ENCODE data around the gene PDZD4.

Gene PDZD4

GRCh38 chrX:153769158-153769864 lies 61.0 kb downstream of the PDZD4 start:
- Histone ChIP-seq H3K4me3 (ENCODE audit: low read depth, low read length) (no peak overlapping the region), H3K27me3 (ENCODE audit: insufficient read depth, low read depth, severe bottlenecking) (peaks cover 36% of the 10 kb centered on the region), H3K9me3 (ENCODE audit: severe bottlenecking) (no peaks in the 10 kb centered on the region), H3K36me3 (no peaks in the 10 kb centered on the region), H3K27ac (no peak overlapping the region)
- no peak for TF ChIP-seq CTCF (IDR thresholded peaks at IDR 0.05; ENCODE audit: low read depth, low read length)
- peak; percentile 9 for DNase-seq

- Histone ChIP-seq H3K9me3 (ENCODE audit: severe bottlenecking) (no peaks in the 10 kb centered on the region), H3K27ac (no peak overlapping the region), H3K27me3 (ENCODE audit: insufficient read depth, low read depth, severe bottlenecking) (peaks cover 43% of the 10 kb centered on the region), H3K36me3 (no peaks in the 10 kb centered on the region), H3K4me3 (ENCODE audit: low read depth, low read length) (no peak overlapping the region)
- TF ChIP-seq CTCF (IDR thresholded peaks at IDR 0.05; ENCODE audit: low read depth, low read length), result peak; percentile 59
- peak; percentile 22 for DNase-seq
Measured at GRCh38 chrX:153768311-153769157, 61.8 kb downstream of the PDZD4 start.

GRCh38 chrX:153767674-153768055 lies 62.7 kb downstream of the PDZD4 start:
- H3K9me3 ChIP-seq (ENCODE audit: severe bottlenecking), result no peaks in the 10 kb centered on the region
- no peaks in the 10 kb centered on the region for H3K36me3 ChIP-seq
- H3K27ac ChIP-seq, result no peak overlapping the region
- no peak for TF ChIP-seq CTCF (IDR thresholded peaks at IDR 0.05; ENCODE audit: low read depth, low read length)
- H3K4me3 ChIP-seq (ENCODE audit: low read depth, low read length), result no peak overlapping the region
- H3K27me3 ChIP-seq (ENCODE audit: insufficient read depth, low read depth, severe bottlenecking), result peaks cover 42% of the 10 kb centered on the region
- peak; percentile 6 for DNase-seq

- DNase-seq, result peak; percentile 11
- no peak for TF ChIP-seq CTCF (IDR thresholded peaks at IDR 0.05; ENCODE audit: low read depth, low read length)
- Histone ChIP-seq H3K9me3 (ENCODE audit: severe bottlenecking) (no peaks in the 10 kb centered on the region), H3K36me3 (no peaks in the 10 kb centered on the region), H3K27ac (no peak overlapping the region), H3K27me3 (ENCODE audit: insufficient read depth, low read depth, severe bottlenecking) (peaks cover 47% of the 10 kb centered on the region), H3K4me3 (ENCODE audit: low read depth, low read length) (no peak overlapping the region)
Measured at GRCh38 chrX:153766871-153767673, 63.3 kb downstream of the PDZD4 start.

- TF ChIP-seq CTCF (IDR thresholded peaks at IDR 0.05; ENCODE audit: low read depth, low read length), result no peak
- Histone ChIP-seq H3K27ac (no peak overlapping the region), H3K36me3 (no peaks in the 10 kb centered on the region), H3K9me3 (ENCODE audit: severe bottlenecking) (no peaks in the 10 kb centered on the region), H3K27me3 (ENCODE audit: insufficient read depth, low read depth, severe bottlenecking) (peaks cover 40% of the 10 kb centered on the region), H3K4me3 (ENCODE audit: low read depth, low read length) (no peak overlapping the region)
- peak; percentile 36 for DNase-seq
Measured at GRCh38 chrX:153766098-153766817, 64.1 kb downstream of the PDZD4 start.
